Measurements from ENCODE around the gene NHLRC2. TPM values are rescaled to one million over a fixed set of nuclear protein-coding genes. Genes with fewer than 3 reads are reported as not detected.
"Not testable (repeated sequence)": the region's sequence is repeated elsewhere in the genome, so short reads cannot be mapped to it uniquely, and the experiment has no call there.

Gene NHLRC2
- total and polyA plus RNA-seq, 9 donors, result 5.8 to 71.7 (median 43.8) TPM

DNA sequence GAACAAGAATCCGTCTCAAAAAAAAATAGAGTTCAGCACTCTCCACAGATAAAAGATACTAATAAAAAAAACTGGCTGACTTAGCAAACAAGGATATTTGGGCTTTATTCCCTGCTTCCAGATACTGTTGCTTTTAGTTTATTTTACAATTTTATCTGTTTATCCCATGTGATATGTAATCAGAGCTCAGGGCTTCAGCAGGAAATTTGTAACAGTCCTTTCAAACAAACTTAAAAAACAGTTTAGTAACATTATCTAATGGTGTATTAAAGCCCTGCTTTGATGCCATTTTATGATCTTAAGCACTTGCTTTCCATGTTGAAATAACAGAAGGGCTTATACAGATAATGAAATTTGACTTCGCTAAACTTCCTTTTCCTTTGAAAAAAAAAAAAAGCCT lies 28.7 kb upstream of the NHLRC2 start:
- no peak overlapping the region for H3K4me3 ChIP-seq
- intact Hi-C loops (cut with DNase I), result no loop called here
- DNase-seq, result no peak
- no peaks in the 10 kb centered on the region for H3K36me3 ChIP-seq
- 26 to 44% (median 39%) methylated on average over 2 of the region's 2 CpGs for WGBS, 3 donors
- no peaks in the 10 kb centered on the region for H3K27me3 ChIP-seq
- no peaks in the 10 kb centered on the region for H3K9me3 ChIP-seq
- no peaks in the 10 kb centered on the region for H3K4me1 ChIP-seq (ENCODE audit: insufficient read depth)
- TF ChIP-seq EP300 (IDR thresholded peaks at IDR 0.05) (no peak), POLR2A (IDR thresholded peaks at IDR 0.05) (no peak)
- TF ChIP-seq, protein P1, sequence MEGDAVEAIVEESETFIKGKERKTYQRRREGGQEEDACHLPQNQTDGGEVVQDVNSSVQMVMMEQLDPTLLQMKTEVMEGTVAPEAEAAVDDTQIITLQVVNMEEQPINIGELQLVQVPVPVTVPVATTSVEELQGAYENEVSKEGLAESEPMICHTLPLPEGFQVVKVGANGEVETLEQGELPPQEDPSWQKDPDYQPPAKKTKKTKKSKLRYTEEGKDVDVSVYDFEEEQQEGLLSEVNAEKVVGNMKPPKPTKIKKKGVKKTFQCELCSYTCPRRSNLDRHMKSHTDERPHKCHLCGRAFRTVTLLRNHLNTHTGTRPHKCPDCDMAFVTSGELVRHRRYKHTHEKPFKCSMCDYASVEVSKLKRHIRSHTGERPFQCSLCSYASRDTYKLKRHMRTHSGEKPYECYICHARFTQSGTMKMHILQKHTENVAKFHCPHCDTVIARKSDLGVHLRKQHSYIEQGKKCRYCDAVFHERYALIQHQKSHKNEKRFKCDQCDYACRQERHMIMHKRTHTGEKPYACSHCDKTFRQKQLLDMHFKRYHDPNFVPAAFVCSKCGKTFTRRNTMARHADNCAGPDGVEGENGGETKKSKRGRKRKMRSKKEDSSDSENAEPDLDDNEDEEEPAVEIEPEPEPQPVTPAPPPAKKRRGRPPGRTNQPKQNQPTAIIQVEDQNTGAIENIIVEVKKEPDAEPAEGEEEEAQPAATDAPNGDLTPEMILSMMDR (IDR thresholded peaks at IDR 0.05), result no peak
- no peak overlapping the region for H3K27ac ChIP-seq

DNA sequence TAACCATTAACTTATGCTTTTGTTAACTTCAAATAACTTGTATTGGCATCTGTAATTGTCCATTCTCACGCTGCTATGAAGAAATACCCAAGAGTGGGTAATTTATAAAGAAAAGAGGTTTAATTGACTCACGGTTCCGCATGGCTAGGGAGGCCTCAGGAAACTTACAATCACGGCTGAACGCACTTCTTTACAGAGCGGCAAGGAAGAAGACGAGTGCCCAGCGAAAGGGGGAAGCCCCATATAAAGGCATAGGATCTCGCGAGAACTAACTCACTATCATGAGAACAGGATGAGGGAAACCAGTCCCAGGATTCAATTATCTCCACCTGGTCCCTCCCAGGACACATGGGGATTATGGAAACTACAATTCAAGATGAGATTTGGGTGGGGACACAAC lies 25.9 kb upstream of the NHLRC2 start:
- H3K4me1 ChIP-seq (ENCODE audit: insufficient read depth); intact Hi-C loops (cut with DNase I); H3K27me3 ChIP-seq; DNase-seq; H3K27ac ChIP-seq; H3K9me3 ChIP-seq; H3K4me3 ChIP-seq; H3K36me3 ChIP-seq: not testable (repeated sequence)
- WGBS, 3 donors, result 91 to 94% (median 93%) methylated on average over 10 of the region's 10 CpGs

DNA sequence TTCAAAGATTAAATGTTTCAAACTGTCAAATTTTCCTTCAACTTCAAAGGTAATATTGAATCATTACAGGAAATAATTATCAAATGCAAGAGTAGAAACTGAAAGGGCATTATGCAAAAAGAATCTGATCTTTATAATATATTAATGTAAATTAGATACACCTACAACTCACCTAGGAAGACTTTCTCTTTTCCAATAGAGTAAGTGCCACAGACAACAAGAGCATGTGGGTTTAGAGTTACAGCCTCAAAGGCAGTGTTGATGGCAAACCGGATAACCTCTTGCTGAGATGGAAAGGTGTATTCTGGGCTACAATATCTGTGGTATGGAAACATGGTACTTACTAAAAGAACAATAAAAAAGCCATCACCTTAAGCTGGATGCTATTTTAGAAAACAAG lies 12.3 kb upstream of the NHLRC2 start:
- DNase-seq, result no peak
- Histone ChIP-seq H3K9me3 (no peaks in the 10 kb centered on the region), H3K27me3 (no peaks in the 10 kb centered on the region), H3K27ac (no peak overlapping the region), H3K36me3 (no peaks in the 10 kb centered on the region), H3K4me3 (no peak overlapping the region), H3K4me1 (ENCODE audit: insufficient read depth) (peaks cover 5% of the 10 kb centered on the region)
- intact Hi-C loops (cut with DNase I), result no loop called here
- whole genome bisulfite sequencing, 3 donors, result 90 to 94% (median 91%) methylated on average over 1 of the region's 1 CpG
- TF ChIP-seq EP300 (IDR thresholded peaks at IDR 0.05) (no peak), POLR2A (IDR thresholded peaks at IDR 0.05) (no peak)
- TF ChIP-seq, protein P1 (IDR thresholded peaks at IDR 0.05), result no peak

DNA sequence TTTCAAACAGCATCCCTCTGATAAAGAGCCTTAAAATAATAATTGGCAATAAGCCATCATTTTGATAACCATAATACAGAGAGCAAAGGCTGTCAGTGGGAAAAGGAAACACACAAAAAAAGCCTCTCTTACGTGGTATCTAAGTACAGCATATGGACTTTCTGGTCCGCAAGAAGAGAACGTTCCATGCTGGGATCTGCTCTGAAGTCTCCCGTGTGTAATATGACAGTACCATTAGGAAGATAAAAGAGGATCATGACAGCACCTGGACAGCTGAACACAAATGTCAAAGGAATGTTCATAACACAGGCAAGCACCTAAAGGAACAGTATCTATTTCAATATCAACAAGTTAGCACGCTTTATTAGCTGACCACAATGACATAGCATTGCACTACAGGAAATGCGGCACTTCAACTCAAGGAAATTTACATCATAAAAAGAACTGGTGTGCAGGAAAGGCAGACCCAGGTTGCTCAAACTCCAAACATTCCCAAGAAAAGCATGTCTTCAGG lies 10.4 kb upstream of the NHLRC2 start:
- WGBS, 3 donors, result 61 to 73% (median 66%) methylated on average over 6 of the region's 6 CpGs
- DNase-seq, result no peak
- Histone ChIP-seq H3K27me3 (no peaks in the 10 kb centered on the region), H3K4me3 (no peak overlapping the region), H3K9me3 (no peaks in the 10 kb centered on the region), H3K4me1 (ENCODE audit: insufficient read depth) (peaks cover 5% of the 10 kb centered on the region), H3K36me3 (no peaks in the 10 kb centered on the region), H3K27ac (no peak overlapping the region)
- TF ChIP-seq, protein P1 (IDR thresholded peaks at IDR 0.05), result no peak
- TF ChIP-seq POLR2A (IDR thresholded peaks at IDR 0.05) (no peak), EP300 (IDR thresholded peaks at IDR 0.05) (no peak)
- intact Hi-C loops (cut with DNase I), result no loop called here

DNA sequence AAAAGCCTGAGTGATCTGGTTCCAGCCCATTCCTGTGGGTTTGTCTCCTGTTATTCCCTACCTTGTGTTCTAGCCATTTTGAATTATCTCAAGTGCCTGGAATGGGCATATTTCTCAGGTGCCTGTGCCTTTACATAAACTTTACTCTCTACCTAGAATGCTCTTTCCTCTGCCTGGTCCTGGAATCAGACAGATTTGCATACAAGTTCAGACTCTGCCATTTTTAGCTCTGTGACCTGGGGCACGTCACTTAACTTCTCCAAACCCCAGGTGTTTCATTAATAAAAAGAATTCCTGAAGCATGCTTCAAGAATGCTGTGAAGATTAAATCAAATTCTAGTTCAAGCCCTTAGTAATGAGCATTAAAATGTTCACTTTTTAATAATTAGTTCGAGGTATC lies 8.4 kb upstream of the NHLRC2 start:
- H3K36me3 ChIP-seq, result no peaks in the 10 kb centered on the region
- no peak for DNase-seq
- 49 to 66% (median 51%) methylated on average over 2 of the region's 2 CpGs for WGBS, 3 donors

More for the DNA sequence above, 8.4 kb upstream of the NHLRC2 start:
- Histone ChIP-seq H3K27me3 (no peaks in the 10 kb centered on the region), H3K4me1 (ENCODE audit: insufficient read depth) (peaks cover 5% of the 10 kb centered on the region), H3K4me3 (no peak overlapping the region), H3K27ac (no peak overlapping the region), H3K9me3 (no peaks in the 10 kb centered on the region)
- TF ChIP-seq POLR2A (IDR thresholded peaks at IDR 0.05) (no peak), EP300 (IDR thresholded peaks at IDR 0.05) (no peak)
- TF ChIP-seq, protein P1 (IDR thresholded peaks at IDR 0.05), result no peak
- intact Hi-C loops (cut with DNase I), result no loop called here

Data from ovary (tissue), 9 donors.